ENCODE measurements around the gene LAMC1.
"Not testable (repeated sequence)": the region's sequence is repeated elsewhere in the genome, so short reads cannot be mapped to it uniquely, and the experiment has no call there.

LAMC1 gene

GRCh38 chr1:183148599-183148998 is 125.4 kb downstream of the LAMC1 start:
- no peak for DNase-seq (ENCODE audit: low spot score)

- DNase-seq (ENCODE audit: low spot score), result no peak
Measured at GRCh38 chr1:183149273-183149672, 126.1 kb downstream of the LAMC1 start.

- DNase-seq (ENCODE audit: low spot score), result not testable (repeated sequence)
Measured at GRCh38 chr1:183150032-183150431, 126.8 kb downstream of the LAMC1 start.

- DNase-seq (ENCODE audit: low spot score), result no peak
Measured at GRCh38 chr1:183150445-183150844, 127.2 kb downstream of the LAMC1 start.

GRCh38 chr1:183152180-183152579 is 129.0 kb downstream of the LAMC1 start:
- DNase-seq (ENCODE audit: low spot score), result no peak

- DNase-seq (ENCODE audit: low spot score), result no peak
Measured at GRCh38 chr1:183155939-183156338, 132.7 kb downstream of the LAMC1 start.

GRCh38 chr1:183159960-183160359 is 136.7 kb downstream of the LAMC1 start:
- no peak for DNase-seq (ENCODE audit: low spot score)

GRCh38 chr1:183161391-183161790 is 138.2 kb downstream of the LAMC1 start:
- no peak for DNase-seq (ENCODE audit: low spot score)

GRCh38 chr1:183163316-183163715 is 140.1 kb downstream of the LAMC1 start:
- no peak for DNase-seq (ENCODE audit: low spot score)

GRCh38 chr1:183164340-183164739 is 141.1 kb downstream of the LAMC1 start:
- DNase-seq (ENCODE audit: low spot score), result no peak

GRCh38 chr1:183164963-183165362 is 141.7 kb downstream of the LAMC1 start:
- no peak for DNase-seq (ENCODE audit: low spot score)

GRCh38 chr1:183165456-183165855 is 142.2 kb downstream of the LAMC1 start:
- DNase-seq (ENCODE audit: low spot score), result no peak

- no peak for DNase-seq (ENCODE audit: low spot score)
Measured at GRCh38 chr1:183166454-183166853, 143.2 kb downstream of the LAMC1 start.

GRCh38 chr1:183167676-183168075 is 144.5 kb downstream of the LAMC1 start:
- DNase-seq (ENCODE audit: low spot score), result no peak

GRCh38 chr1:183168308-183168707 is 145.1 kb downstream of the LAMC1 start:
- DNase-seq (ENCODE audit: low spot score), result no peak

- no peak for DNase-seq (ENCODE audit: low spot score)
Measured at GRCh38 chr1:183173828-183174227, 150.6 kb downstream of the LAMC1 start.

GRCh38 chr1:183175631-183176030 is 152.4 kb downstream of the LAMC1 start:
- no peak for DNase-seq (ENCODE audit: low spot score)

GRCh38 chr1:183178545-183178944 is 155.3 kb downstream of the LAMC1 start:
- DNase-seq (ENCODE audit: low spot score), result no peak

- DNase-seq (ENCODE audit: low spot score), result no peak
Measured at GRCh38 chr1:183179033-183179432, 155.8 kb downstream of the LAMC1 start.

GRCh38 chr1:183180218-183180617 is 157.0 kb downstream of the LAMC1 start:
- DNase-seq (ENCODE audit: low spot score), result no peak

GRCh38 chr1:183180634-183181056 is 157.4 kb downstream of the LAMC1 start:
- DNase-seq (ENCODE audit: low spot score), result no peak

- no peak for DNase-seq (ENCODE audit: low spot score)
Measured at GRCh38 chr1:183185941-183186490, 162.8 kb downstream of the LAMC1 start, which contains the start of gene LAMC2. Gene LAMC2 (plus strand): TSS chr1:183186264. CDS start chr1:183186353, 89 bp downstream.

GRCh38 chr1:183186841-183187240 is 163.6 kb downstream of the LAMC1 start:
- DNase-seq (ENCODE audit: low spot score), result no peak

- no peak for DNase-seq (ENCODE audit: low spot score)
Measured at GRCh38 chr1:183188240-183188639, 165.0 kb downstream of the LAMC1 start.

Measured in SK-N-DZ (cell line).